ENCODE results near the gene VPS13C.

DNA sequence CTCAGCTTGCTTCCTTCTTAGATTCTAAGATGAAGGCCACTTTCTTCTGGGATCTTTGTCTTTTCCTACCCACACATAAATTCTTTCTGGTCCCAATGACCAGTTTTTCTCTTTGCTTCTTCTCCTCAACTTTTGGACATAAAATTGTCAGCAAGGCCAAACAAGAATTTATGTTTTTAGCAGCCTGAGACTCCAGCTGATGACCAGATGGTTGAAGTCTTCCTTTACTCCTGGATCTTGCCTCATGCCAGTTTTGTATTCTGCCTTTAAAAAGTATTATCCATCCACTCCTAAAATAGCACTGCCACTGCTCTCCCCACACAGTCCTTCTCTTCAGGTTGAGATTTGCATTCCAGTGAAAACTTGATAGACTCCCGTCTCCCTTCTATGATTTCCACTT is 236.0 kb downstream of the VPS13C start:
- TF ChIP-seq, protein P1, sequence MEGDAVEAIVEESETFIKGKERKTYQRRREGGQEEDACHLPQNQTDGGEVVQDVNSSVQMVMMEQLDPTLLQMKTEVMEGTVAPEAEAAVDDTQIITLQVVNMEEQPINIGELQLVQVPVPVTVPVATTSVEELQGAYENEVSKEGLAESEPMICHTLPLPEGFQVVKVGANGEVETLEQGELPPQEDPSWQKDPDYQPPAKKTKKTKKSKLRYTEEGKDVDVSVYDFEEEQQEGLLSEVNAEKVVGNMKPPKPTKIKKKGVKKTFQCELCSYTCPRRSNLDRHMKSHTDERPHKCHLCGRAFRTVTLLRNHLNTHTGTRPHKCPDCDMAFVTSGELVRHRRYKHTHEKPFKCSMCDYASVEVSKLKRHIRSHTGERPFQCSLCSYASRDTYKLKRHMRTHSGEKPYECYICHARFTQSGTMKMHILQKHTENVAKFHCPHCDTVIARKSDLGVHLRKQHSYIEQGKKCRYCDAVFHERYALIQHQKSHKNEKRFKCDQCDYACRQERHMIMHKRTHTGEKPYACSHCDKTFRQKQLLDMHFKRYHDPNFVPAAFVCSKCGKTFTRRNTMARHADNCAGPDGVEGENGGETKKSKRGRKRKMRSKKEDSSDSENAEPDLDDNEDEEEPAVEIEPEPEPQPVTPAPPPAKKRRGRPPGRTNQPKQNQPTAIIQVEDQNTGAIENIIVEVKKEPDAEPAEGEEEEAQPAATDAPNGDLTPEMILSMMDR (IDR thresholded peaks at IDR 0.05; ENCODE audit: insufficient read depth, low read length, poor library complexity, severe bottlenecking) = no peak
- TF ChIP-seq EZH2phosphoT487 (conservative IDR thresholded peaks at IDR 0.05; ENCODE audit: low read length) = no peak

All from SU-DHL-6 (cell line).